Measurements from ENCODE around the gene RASGEF1C. TPM values are rescaled to one million over a fixed set of nuclear protein-coding genes. Genes with fewer than 3 reads are reported as not detected.

The RASGEF1C gene
- total RNA-seq, 4 donors from 2014 or later = 1.2 to 3.1 (median 2.5) TPM

DNA sequence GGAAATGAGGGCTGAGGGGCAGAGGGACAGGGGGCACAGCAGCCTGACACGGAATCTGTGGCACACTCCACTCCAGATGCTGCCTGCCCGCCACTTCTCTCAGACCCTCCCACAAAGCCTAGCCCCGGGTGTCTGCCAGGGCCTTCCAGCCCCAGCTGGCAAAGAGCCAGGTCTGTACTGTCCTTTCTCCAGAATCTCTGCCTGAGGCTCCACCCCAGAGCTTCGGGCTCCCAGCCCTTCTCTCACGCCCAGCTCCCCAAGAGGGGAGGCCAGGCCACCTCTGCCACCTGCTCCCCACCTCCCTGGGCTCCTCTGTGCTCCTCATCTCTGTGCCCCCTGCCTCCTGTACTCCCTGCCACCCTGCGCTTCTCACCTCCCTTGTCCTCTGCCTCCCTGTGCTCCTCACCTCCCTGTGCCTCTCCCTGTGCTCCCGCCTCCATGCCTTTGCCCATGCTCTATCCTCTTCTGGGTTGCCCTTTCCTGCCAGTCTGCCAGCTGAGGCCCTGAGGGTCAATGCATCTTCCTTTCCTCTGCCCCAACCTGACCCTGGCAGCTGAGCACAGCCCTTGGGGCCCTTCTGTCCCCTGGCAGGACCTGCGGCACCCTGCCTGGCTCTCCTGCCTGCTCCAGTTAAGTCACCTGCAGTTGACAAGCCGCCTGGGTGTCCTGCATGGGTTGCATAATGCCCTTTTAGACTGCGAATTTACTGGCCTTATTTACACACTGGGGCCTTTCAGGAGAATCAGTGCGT is 36.4 kb downstream of the RASGEF1C start:
- peak overlapping the region; percentile 34 to 70 (median 56) for H3K27ac ChIP-seq (replicated peaks in 1 of 4)
- 73% methylated on average over 10 of the region's 11 CpGs for WGBS
- no peaks in the 10 kb centered on the region for H3K36me3 ChIP-seq
- DNase-seq (ENCODE audit: extremely low spot score) = no peak
- H3K9me3 ChIP-seq = no peaks in the 10 kb centered on the region
- H3K4me3 ChIP-seq = no peak overlapping the region
- peaks cover 0 to 47% (median 2%) of the 10 kb centered on the region in 4 donors for H3K27me3 ChIP-seq
- H3K4me1 ChIP-seq = peaks cover 6 to 38% (median 30%) of the 10 kb centered on the region in 4 donors
- intact Hi-C loops (cut with DNase I) = no loop called here
- TF ChIP-seq, protein P1, sequence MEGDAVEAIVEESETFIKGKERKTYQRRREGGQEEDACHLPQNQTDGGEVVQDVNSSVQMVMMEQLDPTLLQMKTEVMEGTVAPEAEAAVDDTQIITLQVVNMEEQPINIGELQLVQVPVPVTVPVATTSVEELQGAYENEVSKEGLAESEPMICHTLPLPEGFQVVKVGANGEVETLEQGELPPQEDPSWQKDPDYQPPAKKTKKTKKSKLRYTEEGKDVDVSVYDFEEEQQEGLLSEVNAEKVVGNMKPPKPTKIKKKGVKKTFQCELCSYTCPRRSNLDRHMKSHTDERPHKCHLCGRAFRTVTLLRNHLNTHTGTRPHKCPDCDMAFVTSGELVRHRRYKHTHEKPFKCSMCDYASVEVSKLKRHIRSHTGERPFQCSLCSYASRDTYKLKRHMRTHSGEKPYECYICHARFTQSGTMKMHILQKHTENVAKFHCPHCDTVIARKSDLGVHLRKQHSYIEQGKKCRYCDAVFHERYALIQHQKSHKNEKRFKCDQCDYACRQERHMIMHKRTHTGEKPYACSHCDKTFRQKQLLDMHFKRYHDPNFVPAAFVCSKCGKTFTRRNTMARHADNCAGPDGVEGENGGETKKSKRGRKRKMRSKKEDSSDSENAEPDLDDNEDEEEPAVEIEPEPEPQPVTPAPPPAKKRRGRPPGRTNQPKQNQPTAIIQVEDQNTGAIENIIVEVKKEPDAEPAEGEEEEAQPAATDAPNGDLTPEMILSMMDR (IDR thresholded peaks at IDR 0.05) = no peak
- TF ChIP-seq POLR2A (IDR thresholded peaks at IDR 0.05; ENCODE audit: low read depth) = no peak
- TF ChIP-seq POLR2AphosphoS5 (IDR thresholded peaks at IDR 0.05) = no peak
- TF ChIP-seq EP300 (IDR thresholded peaks at IDR 0.05) = no peak

DNA sequence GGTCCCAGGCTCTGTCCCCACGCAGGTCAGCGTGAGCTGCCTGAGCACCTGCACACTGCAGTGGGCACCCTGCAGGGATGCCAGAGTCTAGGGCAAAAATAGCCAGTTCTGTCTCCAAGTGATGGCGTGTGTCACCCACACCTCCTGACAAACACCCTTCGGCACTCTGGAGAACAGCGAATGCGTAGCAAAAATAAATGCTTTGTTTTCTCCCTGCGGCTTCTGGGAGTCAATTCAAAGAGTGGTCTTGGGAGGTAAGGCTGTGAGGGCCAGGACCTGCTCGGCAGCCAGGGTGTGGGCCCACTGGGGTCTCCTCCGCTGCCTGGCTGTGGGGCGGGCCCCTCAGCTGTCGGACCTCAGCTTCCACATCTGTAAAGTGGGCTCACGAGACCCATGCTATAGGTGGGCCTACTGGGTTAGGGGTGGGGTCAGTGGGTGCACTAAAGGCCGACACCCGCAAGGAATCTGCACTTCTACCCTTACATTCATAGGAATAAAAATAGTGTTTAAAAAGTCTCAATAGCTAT is 37.4 kb downstream of the RASGEF1C start:
- H3K4me1 ChIP-seq = peaks cover 6 to 33% (median 27%) of the 10 kb centered on the region in 4 donors
- H3K27me3 ChIP-seq = peaks cover 0 to 43% (median 2%) of the 10 kb centered on the region in 4 donors
- H3K27ac ChIP-seq (replicated peaks in 1 of 4) = peak overlapping the region; percentile 34 to 70 (median 56)
- H3K4me3 ChIP-seq = no peak overlapping the region
- TF ChIP-seq EP300 (IDR thresholded peaks at IDR 0.05) (no peak), POLR2AphosphoS5 (IDR thresholded peaks at IDR 0.05) (no peak), POLR2A (IDR thresholded peaks at IDR 0.05; ENCODE audit: low read depth) (no peak)
- TF ChIP-seq, protein P1 (IDR thresholded peaks at IDR 0.05) = no peak
- intact Hi-C loops (cut with DNase I) = no loop called here
- no peak for DNase-seq (ENCODE audit: extremely low spot score)
- 100% methylated on average over 7 of the region's 14 CpGs for WGBS
- H3K9me3 ChIP-seq = no peaks in the 10 kb centered on the region
- no peaks in the 10 kb centered on the region for H3K36me3 ChIP-seq

DNA sequence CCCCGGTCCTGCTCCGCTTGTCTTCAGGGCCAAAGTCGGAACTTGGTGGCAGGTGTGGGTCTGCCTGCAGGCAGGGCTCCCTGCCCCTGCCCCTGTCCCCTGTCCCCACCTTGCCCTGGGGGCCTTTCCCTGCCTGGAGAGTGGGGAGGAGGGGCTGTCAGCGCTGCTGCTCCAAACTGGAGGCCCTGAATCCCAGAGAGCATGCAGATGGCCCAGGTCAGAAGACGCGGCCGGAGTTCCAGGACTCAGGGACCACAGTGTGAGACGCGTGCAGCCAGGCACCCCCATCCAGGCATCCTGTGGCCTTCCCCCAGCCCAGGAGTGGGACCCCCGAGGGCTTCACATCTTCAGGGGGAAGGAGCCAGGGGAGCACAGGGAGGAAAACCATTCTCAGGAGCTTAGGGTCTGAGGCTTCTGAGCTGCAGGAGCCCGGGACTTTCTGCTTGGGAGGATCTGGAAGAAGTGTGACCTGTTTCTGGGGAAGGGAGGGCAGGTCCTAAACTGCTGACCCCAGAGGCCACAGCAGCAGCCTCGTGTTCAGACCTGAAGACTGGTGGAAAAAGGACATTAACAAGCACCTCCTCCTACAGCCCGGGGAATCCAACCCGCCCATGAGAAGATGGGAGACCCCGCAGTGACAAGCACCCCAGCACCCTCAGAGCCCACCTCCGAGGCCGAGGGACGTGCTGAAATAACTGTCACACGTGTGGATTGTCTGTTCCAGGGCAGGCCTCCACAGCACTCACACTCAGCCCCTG is 38.0 kb downstream of the RASGEF1C start:
- intact Hi-C loops (cut with DNase I) = no loop called here
- TF ChIP-seq EP300 (IDR thresholded peaks at IDR 0.05) = no peak
- no peak for TF ChIP-seq POLR2AphosphoS5 (IDR thresholded peaks at IDR 0.05)
- TF ChIP-seq POLR2A (IDR thresholded peaks at IDR 0.05; ENCODE audit: low read depth) = no peak
- TF ChIP-seq, protein P1 (IDR thresholded peaks at IDR 0.05) = no peak
- Histone ChIP-seq H3K36me3 (no peaks in the 10 kb centered on the region), H3K9me3 (no peaks in the 10 kb centered on the region), H3K27me3 (peaks cover 0 to 43% (median 2%) of the 10 kb centered on the region in 4 donors), H3K4me1 (peaks cover 6 to 33% (median 27%) of the 10 kb centered on the region in 4 donors), H3K27ac (replicated peaks in 1 of 4) (peak overlapping the region; percentile 53 to 70 (median 64)), H3K4me3 (no peak overlapping the region)
- WGBS = 83% methylated on average over 16 of the region's 19 CpGs
- DNase-seq (ENCODE audit: extremely low spot score) = no peak

DNA sequence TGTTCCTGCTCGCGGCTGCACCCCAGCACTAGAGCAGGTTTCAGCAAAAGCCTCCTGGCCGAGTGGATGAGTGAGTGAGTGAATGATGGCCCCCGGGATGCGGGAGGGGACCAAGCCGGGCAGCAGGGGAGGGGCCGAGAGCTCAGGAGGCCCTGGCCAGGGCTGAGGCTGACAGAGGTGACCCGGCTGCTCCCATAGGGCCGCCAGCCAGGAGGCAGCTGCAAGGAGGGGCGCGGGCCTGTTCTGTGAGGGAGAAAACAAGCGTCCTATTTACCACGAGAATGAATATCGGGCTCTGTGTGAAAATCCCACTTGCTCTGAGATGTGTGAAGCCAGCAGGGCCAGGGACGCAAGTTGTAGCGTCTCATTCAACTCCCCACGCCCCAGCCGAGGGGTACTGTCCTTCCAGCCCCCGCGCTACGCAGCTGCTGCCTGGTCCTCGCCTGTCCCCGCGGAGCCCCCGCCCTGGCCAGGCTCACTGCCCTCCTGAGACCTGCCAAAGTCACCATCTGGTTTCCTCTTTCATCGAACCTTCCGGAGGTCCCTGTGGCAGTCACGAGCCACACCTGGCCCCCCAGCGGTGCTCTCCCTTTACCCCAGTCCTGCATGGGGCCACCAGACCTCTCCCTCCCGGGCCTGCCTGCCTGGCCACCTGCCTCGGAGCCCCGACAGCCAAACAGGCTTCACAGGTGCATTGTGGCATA is 38.8 kb downstream of the RASGEF1C start:
- 57% methylated on average over 24 of the region's 32 CpGs for WGBS
- TF ChIP-seq EP300 (IDR thresholded peaks at IDR 0.05) (no peak), POLR2AphosphoS5 (IDR thresholded peaks at IDR 0.05) (no peak)
- Histone ChIP-seq H3K4me3 (peak overlapping the region in 2 of 4 donors; percentile 16 to 18), H3K4me1 (peaks cover 6 to 33% (median 27%) of the 10 kb centered on the region in 4 donors), H3K27ac (replicated peaks in 1 of 4) (peak overlapping the region; percentile 53 to 70 (median 64)), H3K27me3 (peaks cover 0 to 43% (median 2%) of the 10 kb centered on the region in 4 donors), H3K9me3 (no peaks in the 10 kb centered on the region), H3K36me3 (no peaks in the 10 kb centered on the region)
- DNase-seq (ENCODE audit: extremely low spot score) = no peak
- intact Hi-C loops (cut with DNase I) = no loop called here
